Measurements from ENCODE around the gene EIF4G1.

Gene EIF4G1

DNA sequence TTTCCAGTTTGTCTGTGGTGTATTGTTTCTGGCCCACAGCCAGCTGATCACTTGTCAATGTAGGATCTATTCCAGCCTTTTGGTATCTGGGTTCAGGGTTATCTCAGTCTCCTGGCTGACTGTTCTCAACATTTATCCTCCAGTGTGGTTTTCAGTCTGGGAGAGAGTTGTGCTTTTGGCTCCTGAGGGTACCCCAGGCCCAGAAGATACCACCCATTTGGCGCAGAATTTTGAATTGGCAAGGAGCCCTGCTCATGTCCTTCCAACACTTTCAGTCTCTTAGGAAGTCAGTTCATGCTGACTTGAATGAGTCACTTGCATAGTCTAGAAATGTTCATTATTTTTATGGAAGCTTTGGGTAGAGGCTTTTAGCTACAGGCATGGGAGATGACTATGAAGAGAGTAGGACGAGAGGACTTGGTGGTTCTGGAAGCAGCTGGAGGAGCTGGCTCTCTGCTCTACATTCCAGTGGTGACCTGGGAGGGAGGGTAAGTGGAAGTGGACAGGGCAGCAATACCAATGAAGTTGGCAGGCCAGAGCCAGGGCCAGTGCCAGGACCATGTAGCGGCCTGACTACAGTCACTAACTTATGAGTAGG is 54.3 kb downstream of the EIF4G1 start:
- DNase-seq: no peak

DNA sequence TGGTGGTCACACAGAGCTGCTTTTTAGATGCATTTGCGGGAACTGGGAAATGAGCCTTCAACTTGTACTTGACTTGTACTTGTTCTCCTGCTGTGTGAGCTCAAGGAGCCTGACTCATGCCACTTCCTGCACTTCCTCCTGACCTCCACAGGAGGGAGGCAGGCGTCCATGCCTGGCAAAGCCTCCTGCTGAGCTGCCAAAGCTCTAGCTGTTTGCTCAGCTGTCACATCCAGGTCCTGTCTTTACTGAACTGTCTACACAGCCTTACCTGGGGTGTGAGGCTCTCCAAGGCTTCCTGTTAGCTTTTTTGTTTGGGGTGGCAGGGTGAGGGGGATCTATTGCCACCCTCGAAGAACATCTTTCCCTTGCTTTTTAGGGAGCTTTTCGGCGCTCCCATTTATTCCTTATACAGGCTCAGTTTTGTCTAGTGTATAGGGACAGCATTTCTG is 57.2 kb downstream of the EIF4G1 start:
- peak; percentile 93 for DNase-seq

DNA sequence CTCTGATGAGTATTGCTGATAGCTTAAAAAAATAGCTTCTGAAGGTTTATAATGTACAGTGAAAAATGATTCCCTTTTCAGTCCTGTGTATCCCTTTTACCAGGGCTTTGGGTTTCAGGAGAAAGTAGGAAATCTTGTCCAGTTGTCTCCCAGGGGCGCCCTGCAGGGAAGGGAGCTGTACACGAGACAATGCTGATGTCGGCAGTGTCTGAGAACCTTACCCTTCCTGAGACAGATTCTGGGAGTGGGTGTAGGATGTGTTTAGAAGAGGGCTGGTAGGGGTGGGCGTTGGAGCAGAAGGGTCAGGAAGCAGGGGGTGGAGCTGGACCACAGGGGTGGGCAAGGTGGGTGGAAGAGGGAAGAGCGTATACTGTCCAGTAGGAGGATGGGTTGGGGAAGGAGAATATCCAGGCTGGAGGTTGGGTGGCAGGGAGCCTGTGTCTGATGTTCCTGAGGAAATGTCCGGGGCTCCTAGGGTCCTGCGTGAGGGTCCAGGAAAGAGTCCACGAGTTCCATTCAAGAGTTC is 58.0 kb downstream of the EIF4G1 start:
- DNase-seq: no peak

DNA sequence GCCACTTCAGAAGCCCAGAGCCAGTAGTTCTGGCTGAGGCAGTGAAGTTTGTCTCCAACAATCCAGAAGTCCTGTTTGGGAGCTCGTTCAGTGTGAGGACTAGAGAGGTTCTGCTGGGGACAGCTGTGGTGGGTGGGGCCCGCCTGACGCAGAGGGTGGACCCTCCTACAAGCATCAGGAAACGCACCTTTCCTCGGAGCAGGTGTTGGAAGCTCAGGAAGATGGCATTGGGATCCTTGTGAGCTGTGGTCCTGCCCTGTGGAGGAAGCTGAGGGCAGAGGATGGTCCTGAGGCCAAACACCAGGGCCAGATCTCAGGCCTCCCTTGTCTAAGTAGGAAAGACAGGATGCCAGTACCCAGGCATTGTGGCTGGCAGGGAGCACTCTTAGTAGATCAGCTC is 58.5 kb downstream of the EIF4G1 start:
- DNase-seq: no peak

DNA sequence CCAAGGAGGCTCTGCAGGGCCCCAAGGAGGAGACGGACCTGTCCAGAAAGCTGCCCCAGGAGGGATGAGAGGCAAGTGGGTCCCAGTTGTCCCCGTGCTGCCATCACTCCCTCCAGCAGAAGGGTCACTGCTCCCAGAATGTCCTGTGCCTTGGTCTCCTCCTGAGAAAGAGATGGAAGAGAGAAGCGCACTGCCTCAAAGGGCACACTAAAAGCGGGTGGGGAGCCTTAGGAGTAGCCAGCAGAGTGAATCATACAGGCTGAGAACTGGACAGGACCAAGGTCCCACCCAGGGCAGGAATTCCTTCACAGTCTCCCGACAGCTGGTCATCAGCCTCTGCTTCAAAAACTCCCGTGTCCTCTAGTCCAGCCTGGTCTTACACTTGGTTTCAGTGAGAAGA is 59.0 kb downstream of the EIF4G1 start:
- no peak for DNase-seq

DNA sequence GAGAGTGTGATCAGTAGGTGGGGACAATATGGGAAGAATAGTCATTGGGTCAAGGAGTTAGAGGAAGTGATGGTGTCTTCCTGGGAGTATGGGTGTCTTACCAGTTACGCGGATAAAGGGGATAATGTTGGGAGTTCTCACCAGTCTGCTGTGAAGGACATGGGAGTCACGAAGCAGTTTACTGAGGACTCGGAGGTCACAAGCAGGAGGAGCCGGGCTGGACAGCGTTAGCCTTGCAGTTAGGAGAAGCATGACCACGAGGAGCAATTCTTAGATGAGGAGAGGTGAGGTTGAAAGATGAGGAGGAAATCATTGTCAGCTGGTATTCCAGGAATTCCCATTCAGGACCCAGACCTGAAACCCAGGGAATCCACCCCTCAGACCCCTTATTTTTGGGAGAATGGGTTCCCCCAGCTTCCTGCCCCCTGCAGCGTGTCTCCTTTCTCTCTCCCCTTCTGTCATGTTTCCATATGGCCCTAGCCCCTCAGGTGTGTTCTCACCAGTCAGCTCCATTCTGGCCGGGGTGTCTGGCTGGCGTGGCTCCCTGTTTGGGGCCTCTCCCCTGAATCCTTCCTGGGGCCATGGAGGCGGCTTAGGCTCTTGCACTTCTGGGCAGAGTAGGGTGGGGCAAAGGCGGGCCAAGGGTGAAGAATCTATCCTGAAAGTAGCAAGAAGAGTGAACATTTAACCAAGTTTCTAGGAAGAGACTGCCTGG is 61.5 kb downstream of the EIF4G1 start:
- no peak for DNase-seq

DNA sequence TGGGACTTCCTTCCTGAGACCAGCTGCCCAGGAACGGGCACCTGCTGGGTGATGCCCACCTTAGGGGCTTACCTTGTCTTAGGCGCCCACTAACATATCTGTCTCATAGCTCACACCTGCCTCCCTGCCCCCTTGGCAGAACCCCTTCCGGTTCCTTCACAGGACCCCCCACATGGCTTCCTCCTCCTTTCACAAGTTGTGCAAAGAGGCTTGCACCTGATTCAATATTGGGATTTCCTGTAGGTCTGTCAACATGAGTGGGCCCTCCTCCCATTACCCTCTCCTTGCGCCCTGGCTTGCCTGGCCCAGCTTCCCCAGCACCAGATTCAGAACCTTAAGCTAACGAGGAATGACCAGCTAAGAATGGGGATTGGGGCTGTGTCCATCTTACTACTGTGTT is 63.0 kb downstream of the EIF4G1 start:
- DNase-seq: no peak

DNA sequence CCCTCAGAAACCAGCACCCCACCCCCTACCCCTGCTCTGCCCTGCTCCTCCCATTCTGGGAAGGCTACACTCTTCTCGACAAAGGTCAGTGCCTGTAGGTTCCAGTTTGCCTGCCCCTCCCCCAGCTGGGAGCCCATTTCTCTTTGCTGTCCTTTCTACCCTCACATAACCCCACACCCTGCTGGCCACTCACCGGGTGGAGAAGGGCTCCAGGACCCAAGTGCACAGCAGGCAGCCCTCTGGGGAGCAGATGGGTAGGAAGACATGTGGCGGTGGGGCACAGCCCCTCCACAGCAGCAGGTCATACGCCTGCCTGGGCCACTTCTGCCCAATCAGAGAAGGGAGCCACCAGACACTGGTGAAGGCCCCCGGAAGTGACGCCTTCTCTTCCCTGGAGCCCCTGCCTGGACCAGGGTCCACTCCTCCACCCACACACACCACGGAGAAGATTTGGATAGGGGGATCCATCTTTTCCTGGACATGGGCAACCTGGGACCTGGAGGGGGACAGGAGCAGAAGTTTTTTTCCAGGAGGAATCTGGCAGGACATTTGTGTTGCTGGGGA is 63.6 kb downstream of the EIF4G1 start, which contains the start of gene THPO:
THPO (minus strand) TSS at position 326 of the 564 bp plus-strand sequence. CDS start 1,948 bp downstream, outside the sequence.
- DNase-seq: no peak

DNA sequence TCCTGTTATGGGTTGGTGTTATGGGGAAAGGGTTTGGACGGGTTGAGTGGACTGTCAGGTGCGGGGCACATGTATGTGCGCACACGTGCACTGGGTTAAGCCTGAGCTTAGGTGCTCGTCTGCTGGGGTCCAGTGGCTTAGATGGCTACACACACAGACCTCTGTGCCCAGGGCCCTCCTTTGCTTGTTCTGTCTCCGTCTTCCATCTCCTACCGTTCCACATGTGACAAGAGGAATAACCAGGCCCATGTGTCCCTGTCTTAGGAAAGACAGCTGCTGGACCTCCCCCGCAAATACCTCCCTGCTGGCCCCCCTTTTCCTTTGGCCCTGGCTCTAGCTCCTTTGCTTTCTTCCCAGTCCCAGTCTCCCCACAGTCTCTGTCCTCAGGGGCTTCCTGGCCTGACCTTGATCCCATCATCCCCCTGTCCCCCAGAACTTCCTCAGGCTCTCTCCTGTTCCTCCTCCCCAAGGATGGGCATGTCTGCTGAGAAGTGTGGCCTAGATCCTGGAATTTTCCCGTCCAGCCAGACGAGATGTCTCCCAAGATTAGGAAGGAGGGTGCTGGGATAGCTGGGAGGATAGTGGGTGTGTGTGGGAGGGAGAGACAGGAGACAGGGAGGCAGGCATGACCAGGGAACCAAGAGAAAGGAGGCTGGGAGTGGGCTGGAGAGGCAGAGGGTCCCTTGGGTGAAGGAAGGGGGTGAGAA is 64.4 kb downstream of the EIF4G1 start:
- no peak for DNase-seq

DNA sequence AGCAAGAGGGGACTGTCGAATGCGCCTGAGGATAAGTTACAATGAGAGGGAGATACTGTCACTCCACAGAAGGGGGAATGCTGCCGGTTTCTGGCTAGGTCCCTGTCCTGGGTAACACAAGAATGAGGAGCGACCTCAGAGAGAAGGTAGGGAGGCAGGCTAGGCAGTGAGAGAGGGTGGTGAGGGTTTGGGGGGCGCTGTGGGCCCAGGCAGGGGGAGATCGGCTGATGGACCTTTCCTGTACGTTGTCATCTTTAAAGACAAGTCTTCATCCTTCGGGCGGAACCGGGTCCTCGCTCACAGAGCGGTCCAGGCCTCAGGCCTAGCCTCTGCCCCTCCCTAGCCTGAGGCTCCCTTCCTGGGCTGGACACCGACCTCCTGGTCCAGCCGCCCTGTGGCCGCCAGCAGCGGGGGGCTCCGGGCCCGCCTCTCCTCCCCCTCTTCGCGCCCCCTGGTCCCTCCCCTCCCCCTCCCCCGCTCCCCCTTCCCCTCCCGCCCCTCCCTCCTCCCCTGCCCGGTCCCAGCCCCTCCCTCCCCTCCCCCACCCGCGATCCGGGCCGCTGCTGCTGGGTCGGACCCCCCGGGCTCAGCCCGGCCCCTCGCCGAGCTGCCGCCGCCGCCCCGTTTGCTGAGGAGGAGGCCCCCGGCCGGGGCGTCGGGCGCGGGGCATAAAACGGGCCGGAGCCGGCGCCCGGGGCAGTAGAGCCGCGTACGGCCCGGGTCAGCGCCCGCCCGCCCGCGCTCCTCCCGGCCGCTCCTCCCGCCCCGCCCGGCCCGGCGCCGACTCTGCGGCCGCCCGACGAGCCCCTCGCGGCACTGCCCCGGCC is 65.2 kb downstream of the EIF4G1 start, which contains the start of gene CHRD:
CHRD (plus strand) TSS at position 697 of the 827 bp plus-strand sequence. CDS start 265 bp downstream, outside the sequence.
- no peak for DNase-seq

DNA sequence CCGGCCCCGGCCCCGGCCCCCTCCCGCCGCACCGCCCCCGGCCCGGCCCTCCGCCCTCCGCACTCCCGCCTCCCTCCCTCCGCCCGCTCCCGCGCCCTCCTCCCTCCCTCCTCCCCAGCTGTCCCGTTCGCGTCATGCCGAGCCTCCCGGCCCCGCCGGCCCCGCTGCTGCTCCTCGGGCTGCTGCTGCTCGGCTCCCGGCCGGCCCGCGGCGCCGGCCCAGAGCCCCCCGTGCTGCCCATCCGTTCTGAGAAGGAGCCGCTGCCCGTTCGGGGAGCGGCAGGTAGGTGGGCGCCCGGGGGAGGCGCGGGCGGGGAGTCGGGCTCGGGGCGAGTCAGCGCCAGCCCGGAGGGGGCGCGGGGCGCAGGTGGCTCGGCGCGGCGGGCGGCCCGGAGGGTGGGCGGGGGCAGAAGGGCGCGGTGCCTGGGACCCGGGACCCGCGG is 65.8 kb downstream of the EIF4G1 start:
- DNase-seq: peak; percentile 34

DNA sequence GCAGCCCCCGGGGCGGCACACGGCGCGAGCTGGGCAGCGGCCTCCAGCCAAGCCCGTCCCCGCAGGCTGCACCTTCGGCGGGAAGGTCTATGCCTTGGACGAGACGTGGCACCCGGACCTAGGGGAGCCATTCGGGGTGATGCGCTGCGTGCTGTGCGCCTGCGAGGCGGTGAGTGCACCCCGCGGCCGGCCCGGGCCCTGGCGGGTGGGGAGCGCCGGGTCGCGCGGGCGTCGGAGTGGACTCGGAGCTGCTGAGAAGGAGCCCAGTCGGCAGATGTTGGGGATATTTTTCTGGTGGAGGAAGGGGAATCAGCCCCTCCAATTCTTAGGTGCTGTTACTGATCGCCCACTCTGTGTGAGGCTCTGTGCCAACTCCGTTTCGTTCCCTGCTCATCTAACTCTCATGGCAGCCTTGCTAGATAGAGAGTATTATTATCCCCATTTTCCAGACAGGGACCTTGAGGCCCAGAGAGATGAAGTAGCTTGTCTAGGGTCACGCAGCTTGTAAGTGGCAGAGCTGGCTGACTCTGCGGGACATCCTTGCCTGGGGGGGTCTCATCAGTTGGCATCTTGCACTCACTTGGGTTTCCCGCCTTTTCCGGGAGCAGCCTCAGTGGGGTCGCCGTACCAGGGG is 66.3 kb downstream of the EIF4G1 start:
- no peak for DNase-seq

DNA sequence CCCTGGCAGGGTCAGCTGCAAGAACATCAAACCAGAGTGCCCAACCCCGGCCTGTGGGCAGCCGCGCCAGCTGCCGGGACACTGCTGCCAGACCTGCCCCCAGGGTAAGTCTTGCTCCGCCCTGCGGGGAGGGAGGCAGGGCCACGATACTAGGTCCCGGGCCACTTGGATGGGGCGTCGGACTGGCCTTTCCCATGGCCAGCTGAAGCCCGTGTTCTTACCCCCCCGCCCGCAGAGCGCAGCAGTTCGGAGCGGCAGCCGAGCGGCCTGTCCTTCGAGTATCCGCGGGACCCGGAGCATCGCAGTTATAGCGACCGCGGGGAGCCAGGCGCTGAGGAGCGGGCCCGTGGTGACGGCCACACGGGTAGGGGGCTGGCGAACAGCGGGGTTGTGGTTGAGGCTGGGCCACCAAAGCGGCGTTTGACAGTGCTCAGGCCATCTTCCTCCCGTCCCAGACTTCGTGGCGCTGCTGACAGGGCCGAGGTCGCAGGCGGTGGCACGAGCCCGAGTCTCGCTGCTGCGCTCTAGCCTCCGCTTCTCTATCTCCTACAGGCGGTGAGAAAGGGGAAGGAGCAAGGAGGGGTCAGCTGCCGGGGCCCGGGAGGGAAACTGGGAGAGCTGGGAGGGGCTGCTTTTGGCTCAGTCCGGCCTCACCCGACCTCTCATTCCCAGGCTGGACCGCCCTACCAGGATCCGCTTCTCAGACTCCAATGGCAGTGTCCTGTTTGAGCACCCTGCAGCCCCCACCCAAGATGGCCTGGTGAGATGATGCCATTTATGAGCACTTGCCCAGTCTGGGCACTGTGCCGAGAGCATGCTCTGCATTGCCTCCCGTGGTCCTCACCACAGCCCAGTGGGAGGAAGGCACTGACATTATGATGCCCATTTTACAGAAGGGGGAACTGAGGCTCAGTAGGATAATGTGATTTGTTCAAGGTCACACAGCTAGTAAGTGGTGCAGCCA is 67.1 kb downstream of the EIF4G1 start:
- peak; percentile 63 for DNase-seq

DNA sequence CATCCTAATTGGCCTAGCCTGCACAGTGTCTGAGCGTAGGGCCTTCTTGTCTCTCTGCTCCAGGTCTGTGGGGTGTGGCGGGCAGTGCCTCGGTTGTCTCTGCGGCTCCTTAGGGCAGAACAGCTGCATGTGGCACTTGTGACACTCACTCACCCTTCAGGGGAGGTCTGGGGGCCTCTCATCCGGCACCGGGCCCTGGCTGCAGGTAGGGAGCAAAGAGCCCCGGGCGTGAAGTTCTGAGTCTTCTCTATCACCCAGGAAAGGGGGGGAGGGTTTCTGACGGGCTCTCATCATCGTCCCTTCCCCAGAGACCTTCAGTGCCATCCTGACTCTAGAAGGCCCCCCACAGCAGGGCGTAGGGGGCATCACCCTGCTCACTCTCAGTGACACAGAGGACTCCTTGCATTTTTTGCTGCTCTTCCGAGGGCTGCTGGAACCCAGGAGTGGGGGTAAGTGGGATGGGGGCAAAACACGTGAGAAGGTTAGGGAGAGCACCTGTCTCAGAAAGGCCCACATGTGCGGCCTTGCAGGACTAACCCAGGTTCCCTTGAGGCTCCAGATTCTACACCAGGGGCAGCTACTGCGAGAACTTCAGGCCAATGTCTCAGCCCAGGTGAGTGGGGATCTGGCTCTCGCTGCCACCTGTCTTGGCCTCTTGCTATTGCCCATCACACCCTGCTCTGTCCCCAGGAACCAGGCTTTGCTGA is 68.1 kb downstream of the EIF4G1 start:
- DNase-seq: no peak

DNA sequence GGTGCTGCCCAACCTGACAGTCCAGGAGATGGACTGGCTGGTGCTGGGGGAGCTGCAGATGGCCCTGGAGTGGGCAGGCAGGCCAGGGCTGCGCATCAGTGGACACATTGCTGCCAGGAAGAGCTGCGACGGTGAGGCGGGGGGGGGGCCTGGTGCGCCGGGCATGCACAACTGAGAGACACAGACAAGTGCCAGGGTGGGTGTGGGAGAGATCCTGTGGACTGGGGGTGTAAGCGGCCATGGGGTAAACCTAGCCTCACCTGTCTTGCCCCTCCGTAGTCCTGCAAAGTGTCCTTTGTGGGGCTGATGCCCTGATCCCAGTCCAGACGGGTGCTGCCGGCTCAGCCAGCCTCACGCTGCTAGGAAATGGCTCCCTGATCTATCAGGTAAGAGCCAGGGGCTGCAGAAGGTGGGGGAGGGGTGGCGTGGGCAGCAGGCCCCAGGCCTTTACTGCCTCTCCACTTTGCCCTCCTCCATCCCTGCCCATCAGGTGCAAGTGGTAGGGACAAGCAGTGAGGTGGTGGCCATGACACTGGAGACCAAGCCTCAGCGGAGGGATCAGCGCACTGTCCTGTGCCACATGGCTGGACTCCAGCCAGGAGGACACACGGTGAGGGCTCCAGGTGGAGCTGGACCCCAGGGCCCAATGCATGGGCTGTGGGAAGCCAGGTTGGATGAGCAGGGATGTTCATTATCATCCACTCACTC is 68.8 kb downstream of the EIF4G1 start:
- DNase-seq: no peak

DNA sequence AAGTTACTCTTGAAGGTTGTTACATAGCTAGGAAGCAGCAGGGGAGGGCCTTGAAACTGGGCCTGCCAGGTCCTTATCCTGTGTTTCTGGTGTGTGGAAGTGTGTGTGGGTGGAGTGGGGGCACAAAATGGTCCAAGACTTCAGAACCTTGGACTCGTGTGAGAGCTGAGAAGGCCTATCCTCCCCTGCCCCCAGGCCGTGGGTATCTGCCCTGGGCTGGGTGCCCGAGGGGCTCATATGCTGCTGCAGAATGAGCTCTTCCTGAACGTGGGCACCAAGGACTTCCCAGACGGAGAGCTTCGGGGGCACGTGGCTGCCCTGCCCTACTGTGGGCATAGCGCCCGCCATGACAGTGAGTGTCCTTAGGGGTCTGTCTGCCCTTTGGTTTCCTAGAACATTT is 69.9 kb downstream of the EIF4G1 start:
- no peak for DNase-seq
